HepG2 (cell line): Measurements from ENCODE around the gene RPS5. TPM values are rescaled to one million over a fixed set of nuclear protein-coding genes. Genes with fewer than 3 reads are reported as not detected.

Experiments
- ATAC-seq: fragments of 200-7000 bp; cut with Tn5 transposase; 3 replicates; pipeline ENCODE4 v1.9.1; 2020; ENCODE audit warnings: mild to moderate bottlenecking, moderate library complexity
- BruUV-seq: library from RNA; stranded (reverse); fragments of 400-500 nt; replicated peaks from 2 replicates; lab custom pipeline; 2021; lab: Mats Ljungman, UMichigan
- CTCF ChIA-PET: fragments of 300-600 bp; formaldehyde crosslinking; extraction: SDS; loops from one replicate; lab custom pipeline; 2021; ENCODE audit warnings: low total read pairs, inconsistent platforms, low intra/inter-chr PET ratio; lab: Yijun Ruan, JAX
- POLR2A ChIA-PET: fragments of 350-600 bp; sonication (Branson Sonifier 250); formaldehyde crosslinking; loops from one replicate; lab custom pipeline; 2020; ENCODE audit warnings: antibody characterized with exemption, inconsistent platforms; lab: Yijun Ruan, JAX
- DNase-seq: peaks from one replicate; pipeline ENCODE4 v3.0.0-alpha.2; 2015; ENCODE audit warnings: low spot score
- FAIRE-seq: peaks from 3 replicates; lab custom pipeline; 2011; peaks lifted over from hg19 to GRCh38; lab: Jason Lieb, UNC
- H2AFZ ChIP-seq: one replicate; pipeline ENCODE4 v1.6.1; 2011; ENCODE audit warnings: low read length, inconsistent platforms
- H3K27ac ChIP-seq: fragments of 300-600 bp; 3 replicates; pipeline ENCODE4 v1.8.0; 2011; ENCODE audit warnings: mixed run types, mild to moderate bottlenecking, mixed read lengths, low read length, inconsistent platforms; ENCODE audit not compliant: insufficient read depth; ENCODE audit errors: extremely low read length
- H3K27me3 ChIP-seq, 2 experiments: fragments of 200-600 bp in 1 of 2; 2 replicates in 1 of 2; 3 replicates in 1 of 2; pipeline versions ENCODE4 v1.6.0 to v1.8.0; 2011; ENCODE audit warnings: low read length in 2 of 2, mild to moderate bottlenecking in 2 of 2, moderate library complexity in 2 of 2, inconsistent platforms in 1 of 2; ENCODE audit not compliant: insufficient read depth in 2 of 2, control insufficient read depth in 1 of 2
- H3K36me3 ChIP-seq, 2 experiments: fragments of 200-600 bp in 1 of 2; replicated peaks in 1 of 2; 2 replicates in 1 of 2; 3 replicates in 1 of 2; pipeline versions ENCODE4 v1.5.1 to v1.8.0; 2011; ENCODE audit warnings: low read length in 2 of 2, inconsistent platforms in 1 of 2; ENCODE audit not compliant: insufficient read depth in 2 of 2, control insufficient read depth in 1 of 2
- H3K4me1 ChIP-seq: 2 replicates; pipeline ENCODE4 v1.5.1; 2012; ENCODE audit warnings: low read length, inconsistent platforms; ENCODE audit not compliant: insufficient read depth
- H3K4me2 ChIP-seq: 2 replicates; pipeline ENCODE4 v1.6.0; 2011; ENCODE audit warnings: low read depth, low read length, inconsistent platforms
- H3K4me3 ChIP-seq, 3 experiments: fragments of 200-600 bp in 1 of 3; sonication (generic), shearing (Covaris generic) in 1 of 3; replicated peaks in 1 of 3; 2 replicates each; pipeline ENCODE4 v1.5.1; 2011 to 2016; ENCODE audit warnings: low read length in 3 of 3, inconsistent platforms in 2 of 3, low read depth in 2 of 3, mild to moderate bottlenecking in 2 of 3, control low read depth in 1 of 3, mixed read lengths in 1 of 3; ENCODE audit not compliant: insufficient read depth in 1 of 3
- H3K79me2 ChIP-seq: one replicate; pipeline ENCODE4 v1.6.1; 2011; ENCODE audit warnings: low read length, inconsistent platforms; ENCODE audit not compliant: insufficient read depth
- H3K9ac ChIP-seq: 2 replicates; pipeline ENCODE4 v1.6.0; 2011; ENCODE audit warnings: mild to moderate bottlenecking, low read depth, low read length, inconsistent platforms; ENCODE audit not compliant: insufficient read depth
- H3K9me3 ChIP-seq: 2 replicates; pipeline ENCODE4 v1.5.1; 2012; ENCODE audit warnings: mild to moderate bottlenecking, low read length
- H4K20me1 ChIP-seq: 2 replicates; pipeline ENCODE4 v1.6.0; 2011; ENCODE audit warnings: inconsistent platforms, mild to moderate bottlenecking, low read length, moderate library complexity; ENCODE audit not compliant: insufficient read depth
- CEBPB ChIP-seq: IDR thresholded peaks from 2 replicates; pipeline ENCODE4 v1.6.1; 2011; ENCODE audit warnings: low read depth, low read length, improper control_type of control experiment, borderline replicate concordance
- GATA4 ChIP-seq: sonication (generic); IDR thresholded peaks from 2 replicates; pipeline ENCODE4 v1.6.1; 2016; ENCODE audit warnings: antibody characterized with exemption, low read depth, borderline replicate concordance
- HNRNPH1 ChIP-seq: fragments of 200-400 bp; formaldehyde crosslinking; optimal IDR thresholded peaks from 2 replicates; pipeline ENCODE3; 2017; ENCODE audit warnings: mild to moderate bottlenecking, low read depth, low read length
- KDM5A ChIP-seq: fragments of 200-600 bp; sonication (generic); IDR thresholded peaks from 2 replicates; pipeline ENCODE4 v1.7.0; 2018; ENCODE audit warnings: antibody characterized with exemption, mild to moderate bottlenecking, low read length, borderline replicate concordance
- MAFG ChIP-seq: sonication (generic); formaldehyde crosslinking; IDR thresholded peaks from 2 replicates; pipeline ENCODE4 v1.5.1; 2020; ENCODE audit warnings: mild to moderate bottlenecking, missing genetic modification reagents
- NFIC ChIP-seq: IDR thresholded peaks from 2 replicates; pipeline ENCODE4 v1.6.1; 2012; ENCODE audit warnings: mild to moderate bottlenecking, low read length, inconsistent platforms
- NR2C2 ChIP-seq: sonication (generic); formaldehyde crosslinking; IDR thresholded peaks from 2 replicates; pipeline ENCODE4 v1.4.0; 2020; ENCODE audit warnings: missing genetic modification reagents, mild to moderate bottlenecking, moderate library complexity, borderline replicate concordance
- PHF20 ChIP-seq: sonication (generic); formaldehyde crosslinking; IDR thresholded peaks from 2 replicates; pipeline ENCODE4 v1.5.0; 2020; ENCODE audit warnings: mild to moderate bottlenecking, missing genetic modification reagents
- RCOR2 ChIP-seq: IDR thresholded peaks from 2 replicates; pipeline ENCODE4 v1.6.1; 2016; ENCODE audit warnings: missing biosample characterization, missing genetic modification reagents
- RXRA ChIP-seq: sonication (generic); formaldehyde crosslinking; IDR thresholded peaks from 2 replicates; pipeline ENCODE4 v1.5.1; 2020; ENCODE audit warnings: missing genetic modification reagents
- SAP130 ChIP-seq: IDR thresholded peaks from 2 replicates; pipeline ENCODE4 v1.6.1; 2016; ENCODE audit warnings: low read depth
- TGIF2 ChIP-seq: IDR thresholded peaks from 2 replicates; pipeline ENCODE4 v1.6.1; 2016; ENCODE audit warnings: control low read depth, missing compliant biosample characterization
- YY1 ChIP-seq: IDR thresholded peaks from 2 replicates; pipeline ENCODE4 v1.6.1; 2011; ENCODE audit warnings: low read length, low read depth, moderate library complexity, mild to moderate bottlenecking; ENCODE audit not compliant: insufficient read depth, insufficient replicate concordance
- ZFP37 ChIP-seq: sonication (generic); formaldehyde crosslinking; IDR thresholded peaks from 2 replicates; pipeline ENCODE4 v1.4.0; 2020; ENCODE audit warnings: missing genetic modification reagents, borderline replicate concordance
- ZNF138 ChIP-seq: sonication (generic); formaldehyde crosslinking; IDR thresholded peaks from 2 replicates; pipeline ENCODE4 v1.5.0; 2020; ENCODE audit warnings: mild to moderate bottlenecking, low read depth, missing genetic modification reagents
- WGBS: methylation state at CpG from one replicate; pipeline ENCODE4 v1.1.6; 2017; ENCODE audit warnings: low lambda C conversion rate; 5-methylcytosine and 5-hydroxymethylcytosine counted together
- in situ Hi-C: cut with HindIII; loops from 2 replicates; pipeline ENCODE4 v1.10.0; 2017; ENCODE audit warnings: low pct_unique_long_range_greater_than_20kb; ENCODE audit not compliant: extremely low pct_ligation_motif_present
- intact Hi-C: fragments of 100-400 bp; cut with micrococcal nuclease; formaldehyde crosslinking; loops from one replicate; pipeline ENCODE4 v1.10.0; 2022; ENCODE audit not compliant: unreplicated experiment
- polyA plus RNA-seq, 8 experiments: library from polyadenylated mRNA; depleted of rRNA in 3 of 8; stranded (reverse) in 7 of 8; unstranded in 1 of 8; fragments of >200 nt; fragmentation: Illumina TruSeq in 4 of 8; extraction: Trizol in 4 of 8; gene quantifications; 2 replicates each; pipeline versions ENCODE4 v1.2.1 to v1.2.3, GENCODE V29; 2011 to 2016; ENCODE audit warnings: low read depth in 4 of 8, missing spikeins in 1 of 8, mixed read lengths in 1 of 8; ENCODE audit not compliant: insufficient read depth in 1 of 8
- total RNA-seq, 5 experiments: library from RNA; depleted of rRNA; stranded (reverse); fragments of >200 nt; fragmentation: Illumina TruSeq; extraction: Trizol; gene quantifications; 2 replicates each; pipeline ENCODE4 v1.2.3, GENCODE V29; 2016; ENCODE audit warnings: low read depth in 1 of 5

The RPS5 gene
- total and polyA plus RNA-seq, 2 of the 13 experiments (the other 11 are each of a cell fraction or from before 2014, with no cell fraction given), result 1,544 to 4,408 TPM

DNA sequence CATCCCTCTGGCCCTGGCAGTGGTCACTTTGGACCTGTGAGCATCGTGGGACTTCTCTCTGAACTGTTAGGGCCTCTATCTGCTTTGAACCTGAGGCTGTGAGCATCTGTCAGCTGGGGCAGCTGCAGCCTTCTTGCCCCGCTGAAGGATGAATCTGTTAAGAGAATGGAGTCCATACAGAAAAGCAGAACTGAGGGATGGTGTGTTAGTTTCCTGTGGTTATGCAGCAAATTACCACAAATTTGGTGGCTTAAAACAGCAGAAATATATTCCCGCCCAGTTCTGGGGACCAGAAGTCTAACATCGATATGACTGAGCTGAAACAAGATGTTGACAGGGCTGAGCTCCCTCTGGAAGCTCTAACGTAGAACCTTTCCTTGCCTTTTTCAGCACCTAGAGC, 22.9 kb upstream of the RPS5 start:
- H3K9me3 ChIP-seq, result no peaks in the 10 kb centered on the region
- DNase-seq (no peak), ATAC-seq (no peak), FAIRE-seq (no peak)
- H3K9ac ChIP-seq, result no peak overlapping the region
- no peak overlapping the region for H2AFZ ChIP-seq
- no TSS peak for BruUV-seq
- TF ChIP-seq RCOR2 (CRISPR knock-in tag) (no peak), KDM5A (no peak), ZNF138 (CRISPR knock-in tag) (no peak), PHF20 (CRISPR knock-in tag) (no peak), YY1 (no peak), MAFG (CRISPR knock-in tag) (no peak), HNRNPH1 (no peak), SAP130 (no peak), CEBPB (no peak), TGIF2 (no peak), GATA4 (no peak), NFIC (no peak), NR2C2 (CRISPR knock-in tag) (no peak), RXRA (no peak), ZFP37 (CRISPR knock-in tag) (no peak)
- in situ Hi-C loops, result no loop called here
- intact Hi-C loops, result no loop called here
- WGBS, result 73% methylated on average over 4 of the region's 5 CpGs
- no peaks in the 10 kb centered on the region for H3K36me3 ChIP-seq
- H3K4me2 ChIP-seq, result no peak overlapping the region
- no peaks in the 10 kb centered on the region for H4K20me1 ChIP-seq
- POLR2A ChIA-PET, result interaction anchor here (0.8 kb wide), 1 partner anchor 37 kb away, joined by 3 read pairs; the partner anchor contains the start of gene ZSCAN22
- H3K4me3 ChIP-seq, result no peak overlapping the region
- CTCF ChIA-PET, result no interaction called here
- no peaks in the 10 kb centered on the region for H3K27me3 ChIP-seq
- H3K4me1 ChIP-seq, result peaks cover 11% of the 10 kb centered on the region
- H3K79me2 ChIP-seq, result no peaks in the 10 kb centered on the region
- no peak overlapping the region for H3K27ac ChIP-seq
